Stimulated activated CD8-positive, alpha-beta memory T cell treated with anti-CD3 and anti-CD28 coated beads, Interleukin-4, amount 100 ng/mL, for 1 hour (primary cell): Measurements from ENCODE around the gene PCDH12.
A peak's percentile ranks its signal among the peaks of the same experiment; 100 is the strongest.

Experiments
- DNase-seq, 2 donors: peaks; one replicate each; pipeline ENCODE4 v3.0.0-alpha.2; 2020; ENCODE audit warnings: low read depth in 2 of 2, low spot score in 1 of 2

PCDH12 gene

DNA sequence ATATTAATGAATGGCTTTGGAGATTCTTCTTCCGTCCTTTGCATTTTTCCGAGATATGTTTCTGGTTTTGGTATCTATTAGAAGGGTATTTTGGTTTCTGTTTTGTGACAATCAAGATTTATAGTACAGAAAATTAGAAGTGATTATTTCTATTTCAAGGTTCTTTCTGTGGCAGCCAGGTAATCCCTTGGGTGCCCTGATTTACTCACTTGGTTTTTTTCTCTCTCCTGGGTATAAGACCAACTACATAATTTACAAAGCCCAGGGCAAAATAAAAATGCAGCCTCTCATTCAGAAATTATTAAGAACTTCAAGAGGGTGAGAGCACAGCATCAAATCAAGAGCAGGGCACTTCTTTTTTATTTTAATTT is 8.9 kb upstream of the PCDH12 start:
- DNase-seq = no peak

DNA sequence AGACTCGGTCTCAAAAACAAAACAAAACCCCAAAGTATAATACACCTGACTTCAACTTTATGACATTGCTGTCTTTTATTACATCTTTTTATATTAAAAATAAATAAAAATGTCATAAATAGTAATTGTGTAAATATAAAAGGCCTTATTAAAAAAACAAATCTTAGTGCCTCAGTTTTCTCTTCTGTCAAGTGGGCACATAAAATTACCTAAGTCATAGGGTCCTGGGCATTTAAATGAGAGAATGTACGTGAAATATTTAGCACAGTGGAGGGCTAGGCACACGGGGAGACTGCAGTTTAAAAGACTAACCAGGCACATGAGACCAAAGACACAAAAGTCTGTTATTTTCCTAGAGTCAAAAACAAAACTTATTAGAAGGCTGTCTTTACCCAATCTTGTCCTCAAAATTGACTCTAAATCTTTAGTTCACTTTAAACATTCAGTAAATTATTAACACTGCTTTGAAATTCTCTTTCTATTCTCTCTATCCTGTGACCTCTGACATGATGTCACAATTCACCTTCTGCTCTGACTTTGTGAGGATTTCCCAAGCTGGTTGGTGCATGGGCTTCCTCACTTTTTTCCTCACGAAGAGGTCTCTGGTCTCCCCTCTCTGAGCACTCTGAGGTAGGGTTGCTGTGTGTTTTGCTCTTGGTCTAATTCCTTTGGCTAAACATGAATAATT is 8.4 kb upstream of the PCDH12 start:
- DNase-seq = no peak

DNA sequence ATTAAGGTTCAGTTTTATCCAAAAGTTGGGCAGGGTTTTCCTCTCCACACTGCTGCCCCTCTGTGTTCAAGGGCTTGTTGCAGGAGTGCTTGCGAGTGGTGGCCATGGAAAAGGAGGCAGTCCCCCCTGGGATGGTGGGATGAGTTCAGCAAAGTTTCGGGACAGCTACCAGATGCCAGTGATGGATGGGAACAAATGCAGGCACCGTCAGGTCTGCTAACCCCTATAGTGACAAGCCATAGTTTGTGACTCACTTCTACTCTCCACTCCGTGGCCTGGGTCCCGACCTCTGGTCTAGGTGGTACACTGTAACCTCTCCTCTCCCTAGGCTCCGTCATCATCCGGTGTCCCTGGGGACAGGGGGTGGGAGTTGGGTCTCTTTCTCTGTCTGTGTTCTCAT is 7.1 kb upstream of the PCDH12 start:
- no peak for DNase-seq

DNA sequence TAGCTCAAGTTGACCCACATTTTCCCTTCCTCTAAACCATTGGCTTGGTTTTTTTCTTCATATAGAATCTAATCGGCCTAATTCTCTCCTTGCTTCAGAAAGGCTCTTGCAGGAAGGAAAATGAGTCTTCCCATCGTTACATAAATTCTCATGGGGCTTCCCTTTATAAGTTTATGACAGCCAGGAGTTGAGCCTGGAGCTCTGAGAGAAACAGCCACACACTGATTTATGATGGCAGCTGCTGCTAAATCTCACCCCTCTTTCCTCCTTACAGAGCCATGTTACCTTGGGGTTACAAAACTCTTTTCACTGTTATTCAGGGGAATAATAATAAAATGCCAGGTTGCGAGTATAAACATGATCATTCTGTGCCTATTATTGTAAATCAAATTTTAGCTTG is 5.7 kb upstream of the PCDH12 start:
- DNase-seq = no peak

- DNase-seq = no peak
Measured at GRCh38 chr5:141961466-141961865, 3.5 kb upstream of the PCDH12 start.

- peak; percentile 85 for DNase-seq
Measured at GRCh38 chr5:141960449-141961323, 2.7 kb upstream of the PCDH12 start.

- no peak for DNase-seq
Measured at GRCh38 chr5:141960018-141960417, 2.0 kb upstream of the PCDH12 start.

DNA sequence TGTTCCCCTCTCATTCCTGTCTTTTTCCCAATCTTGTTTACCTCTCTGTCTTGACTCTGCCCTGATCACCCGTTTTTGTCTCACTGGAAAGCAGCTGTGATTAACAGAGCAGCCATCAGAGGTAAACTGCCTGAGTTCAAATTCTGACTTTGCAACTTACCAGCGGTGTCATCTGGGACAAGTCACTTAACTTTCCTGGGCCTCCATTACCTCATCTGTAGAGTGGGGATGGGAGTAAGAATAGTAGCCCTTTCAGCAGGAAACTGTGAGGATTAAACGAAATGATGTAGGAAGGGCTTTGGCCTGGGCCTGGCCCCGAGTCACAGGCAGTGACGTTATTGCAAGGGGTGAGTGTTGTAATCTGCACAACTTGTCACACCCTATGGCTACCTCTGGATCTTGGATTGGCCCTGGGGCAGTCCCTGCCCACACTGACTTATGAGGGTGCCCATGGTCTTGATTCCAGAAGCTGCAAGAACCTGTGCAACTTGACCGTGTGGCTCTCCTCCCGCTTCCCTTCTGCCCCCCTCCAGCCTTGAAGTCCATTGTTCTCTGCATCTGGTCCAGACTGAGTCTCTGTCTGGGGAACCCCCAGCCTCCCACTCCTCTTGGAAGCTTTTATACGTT is 657 bp upstream of the PCDH12 start:
- no peak for DNase-seq

GRCh38 chr5:141957367-141957996 is 520 bp downstream of the PCDH12 start:
- DNase-seq = no peak

- DNase-seq = no peak
Measured at GRCh38 chr5:141954194-141954593, 3.8 kb downstream of the PCDH12 start.

GRCh38 chr5:141952020-141952419 is 6.0 kb downstream of the PCDH12 start:
- no peak for DNase-seq

- no peak for DNase-seq
Measured at GRCh38 chr5:141951332-141951781, 6.6 kb downstream of the PCDH12 start.

DNA sequence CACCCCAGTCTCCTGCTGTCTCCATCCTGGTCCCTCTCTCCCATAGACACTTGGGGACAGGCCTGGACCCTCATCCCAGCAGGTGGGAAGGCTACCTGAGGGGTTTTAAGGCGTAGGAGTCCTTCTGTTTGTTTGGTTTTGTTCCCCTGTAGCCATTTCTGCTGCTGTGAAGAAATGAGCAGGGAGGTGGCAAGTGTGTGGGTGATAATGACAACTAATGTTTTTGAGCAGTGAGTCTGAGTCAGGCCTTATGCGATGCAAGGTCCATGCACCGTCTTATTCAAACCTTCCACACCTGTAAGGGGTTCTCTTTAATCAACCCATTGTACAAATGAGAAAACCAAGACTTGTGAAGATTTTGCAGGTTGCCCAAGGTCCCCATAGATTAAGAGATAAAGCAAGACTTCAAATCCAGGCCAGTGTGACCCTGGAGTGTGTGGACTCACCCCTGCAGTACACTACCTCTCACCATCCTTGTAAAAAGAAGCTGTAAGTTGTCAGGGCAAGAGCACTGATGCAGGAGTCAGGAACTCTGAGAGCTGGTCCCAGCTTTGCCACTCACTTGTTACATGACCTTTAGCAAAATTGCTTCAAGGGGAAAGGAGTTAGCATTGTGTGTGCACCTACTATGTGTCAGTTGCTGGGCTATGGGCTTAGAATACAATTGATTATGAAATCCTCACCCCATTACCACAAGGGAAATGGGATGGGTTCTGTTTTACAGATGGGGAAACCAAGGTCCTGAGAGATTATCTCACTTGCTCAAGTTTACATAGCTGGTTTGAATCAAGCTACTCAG is 7.6 kb downstream of the PCDH12 start:
- no peak for DNase-seq

DNA sequence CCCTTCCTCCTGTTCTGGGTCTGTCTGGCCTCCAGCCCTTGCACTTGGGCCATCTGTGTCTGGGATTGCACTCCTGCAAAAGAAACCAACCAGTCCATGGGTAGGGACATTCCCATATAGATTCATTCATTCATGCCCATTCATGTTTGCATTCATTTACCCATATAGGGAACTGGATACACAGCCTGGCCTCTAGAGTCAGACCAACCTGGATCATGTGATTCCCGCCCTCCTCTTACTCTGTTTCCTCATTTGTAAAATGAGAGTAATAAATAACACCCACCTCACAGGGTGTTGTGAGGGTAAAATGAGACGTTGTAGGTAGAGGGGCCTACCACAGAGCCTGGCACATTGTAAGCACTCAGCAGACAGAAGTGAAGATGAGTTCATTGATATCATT is 8.5 kb downstream of the PCDH12 start:
- DNase-seq = no peak

GRCh38 chr5:141948812-141949211 is 9.2 kb downstream of the PCDH12 start:
- no peak for DNase-seq

DNA sequence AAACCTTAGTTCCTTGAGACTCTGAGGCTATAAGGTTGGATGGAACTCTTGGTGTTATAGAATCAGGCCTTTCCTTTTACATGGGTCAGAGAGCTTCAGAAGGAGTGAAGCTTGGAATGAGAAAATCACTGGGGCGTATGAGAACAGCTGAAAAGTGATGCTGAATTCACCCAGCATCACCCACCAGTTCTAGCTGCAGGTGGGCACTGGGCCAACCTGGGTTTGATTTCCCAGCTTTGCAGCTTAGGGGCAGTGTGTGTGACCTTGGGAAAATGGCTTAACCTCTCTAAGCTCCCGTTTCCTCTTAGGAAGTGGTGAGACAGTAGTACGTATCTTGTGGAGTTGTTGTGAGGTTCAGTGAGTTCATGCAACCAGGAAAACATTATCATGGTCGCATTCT is 10.7 kb downstream of the PCDH12 start:
- DNase-seq = no peak

DNA sequence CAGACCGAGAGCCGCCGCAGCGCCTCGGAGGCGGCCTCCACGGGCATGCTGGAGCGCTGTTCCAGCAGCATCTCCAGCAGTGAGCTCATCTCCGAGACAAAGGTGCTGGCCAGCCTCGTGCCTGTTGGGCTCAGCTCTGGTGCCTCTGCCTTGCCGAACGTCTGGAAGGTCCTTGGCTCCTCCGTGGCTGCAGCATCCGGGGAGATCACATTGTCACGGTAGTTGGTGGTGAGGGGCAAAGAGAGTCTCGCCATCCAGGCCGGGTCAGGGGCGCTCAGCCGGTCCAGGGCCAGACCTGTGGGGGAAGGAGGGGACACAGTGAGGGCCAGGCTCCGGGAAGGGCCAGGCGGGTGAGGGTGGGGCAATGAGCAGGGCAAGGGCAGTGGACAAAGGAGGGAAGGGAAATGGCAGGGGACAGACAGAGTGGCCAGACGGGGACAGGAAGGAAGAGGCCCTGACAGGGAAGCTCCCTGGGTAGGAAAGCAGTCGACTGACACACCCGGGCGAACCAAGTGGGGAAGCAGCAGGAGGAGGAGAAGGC is 12.4 kb downstream of the PCDH12 start:
- DNase-seq = no peak

DNA sequence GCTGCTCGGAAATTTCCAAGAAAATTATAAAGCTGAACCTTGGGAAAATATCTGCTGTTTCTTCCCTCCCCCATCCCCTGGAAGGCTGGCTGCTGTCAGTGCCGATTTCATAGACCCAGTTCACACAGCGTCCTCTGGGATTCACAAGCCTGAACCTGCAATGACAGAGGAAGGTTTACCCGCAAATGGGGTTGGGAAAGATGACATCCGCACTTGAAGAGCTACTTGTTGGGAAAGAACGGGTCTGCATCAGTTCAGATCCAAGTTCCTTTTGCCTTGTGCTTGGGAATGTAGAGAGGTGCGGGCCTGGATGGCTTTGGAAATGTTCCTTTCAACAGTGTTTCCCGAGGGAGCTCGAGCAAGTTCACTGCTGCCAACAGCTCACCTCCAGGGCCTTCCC is 13.9 kb downstream of the PCDH12 start:
- DNase-seq = no peak

GRCh38 chr5:141942185-141942857 is 15.7 kb downstream of the PCDH12 start:
- no peak for DNase-seq

- DNase-seq = no peak
Measured at GRCh38 chr5:141941779-141942178, 16.2 kb downstream of the PCDH12 start.
